HG03135 (cell line): ENCODE data around the gene TBKBP1.

ENCODE experiments used
- ATAC-seq: cut with Tn5 transposase; IDR thresholded peaks from one replicate; pipeline ENCODE4 v1.9.1; 2021; ENCODE audit warnings: mild to moderate bottlenecking, moderate library complexity; ENCODE audit not compliant: unreplicated experiment

TBKBP1 gene

GRCh38 chr17:47713980-47714700 is 20.2 kb downstream of the TBKBP1 start:
- no peak for ATAC-seq

GRCh38 chr17:47714773-47715396 is 20.9 kb downstream of the TBKBP1 start:
- ATAC-seq: no peak

DNA sequence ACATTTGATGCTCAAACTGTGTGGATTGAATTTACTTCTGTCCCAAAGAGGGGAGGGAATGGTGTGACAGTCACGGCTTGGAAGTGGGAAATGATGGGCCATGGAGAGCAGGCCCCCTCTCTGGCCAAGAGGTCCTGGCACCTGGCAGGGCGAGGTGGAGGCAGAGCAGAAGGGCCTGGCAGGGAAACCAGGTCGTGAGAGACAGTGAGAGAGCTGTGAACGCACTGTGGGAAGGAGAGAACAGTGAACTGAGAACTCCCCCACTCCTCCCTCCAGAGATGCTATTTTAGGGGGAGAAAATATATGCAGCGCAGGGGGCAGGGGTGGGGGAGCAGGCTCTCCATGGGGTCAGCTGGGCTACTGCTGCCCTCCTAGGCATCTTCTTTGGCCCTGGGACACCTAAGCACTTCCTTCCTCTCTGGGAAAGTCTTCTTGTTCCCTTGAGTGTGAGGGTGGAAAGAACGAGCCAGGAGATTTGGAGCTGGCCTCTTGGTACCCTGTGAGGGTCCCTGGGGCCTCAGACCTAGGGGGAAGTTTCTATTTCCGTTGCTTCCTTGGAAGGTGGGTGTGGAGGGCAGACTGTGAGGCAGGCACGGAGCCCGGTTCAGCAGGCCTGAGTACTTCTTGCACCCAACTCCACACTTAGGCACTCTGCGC is 21.8 kb downstream of the TBKBP1 start:
- ATAC-seq: no peak

DNA sequence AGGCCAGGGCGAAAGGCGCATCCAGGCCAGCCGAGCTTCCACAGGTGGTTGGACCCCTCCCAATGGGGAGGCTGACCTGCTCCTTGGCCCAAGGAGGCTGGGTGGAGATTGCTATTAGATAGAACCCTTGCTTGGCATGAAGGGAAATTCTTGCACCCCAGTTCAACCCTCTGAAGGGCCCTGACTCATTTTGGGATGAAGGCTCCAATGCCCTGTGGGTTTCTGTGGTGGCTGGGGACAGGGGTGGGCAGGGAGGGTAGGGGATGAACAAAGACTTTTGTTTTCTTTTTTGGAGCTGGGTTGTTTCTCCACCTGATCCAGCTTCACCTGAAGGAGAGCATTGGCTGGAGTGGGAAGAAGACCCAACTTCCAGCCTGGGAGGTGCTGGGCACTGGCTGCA is 22.4 kb downstream of the TBKBP1 start:
- no peak for ATAC-seq

GRCh38 chr17:47717261-47717697 is 23.3 kb downstream of the TBKBP1 start:
- ATAC-seq: no peak

DNA sequence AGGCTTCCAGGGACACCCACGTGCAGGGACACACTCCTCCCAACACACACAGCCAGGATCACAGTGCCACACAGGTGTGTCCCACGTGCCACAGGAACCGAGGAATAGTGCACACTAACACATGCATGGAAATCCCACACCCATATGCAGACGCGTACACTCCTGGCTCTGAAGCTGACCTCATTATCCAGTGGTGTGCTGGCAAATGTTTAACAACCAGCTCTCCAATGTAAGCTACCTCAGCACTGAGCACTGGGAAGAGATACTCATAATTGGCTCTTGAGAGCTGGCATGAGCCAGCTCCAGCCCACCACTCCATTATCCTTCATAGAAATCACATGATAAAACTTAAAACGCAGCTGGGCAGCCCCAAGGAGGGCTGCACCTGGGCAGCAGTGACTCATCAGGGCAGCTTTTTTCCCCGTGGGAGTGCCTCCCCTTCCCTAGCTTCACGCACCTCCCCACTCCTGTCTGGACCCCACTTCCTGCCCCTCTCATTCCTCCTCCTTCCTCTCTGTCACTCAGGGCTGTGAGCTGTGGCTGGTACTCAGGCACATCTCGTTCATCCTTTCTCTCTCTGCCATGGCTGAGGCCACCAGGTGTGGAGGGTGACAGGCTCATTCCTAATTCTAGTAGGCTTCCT is 24.1 kb downstream of the TBKBP1 start:
- no peak for ATAC-seq

GRCh38 chr17:47718634-47719405 is 24.9 kb downstream of the TBKBP1 start:
- ATAC-seq: no peak

GRCh38 chr17:47719411-47720152 is 25.6 kb downstream of the TBKBP1 start:
- no peak for ATAC-seq

DNA sequence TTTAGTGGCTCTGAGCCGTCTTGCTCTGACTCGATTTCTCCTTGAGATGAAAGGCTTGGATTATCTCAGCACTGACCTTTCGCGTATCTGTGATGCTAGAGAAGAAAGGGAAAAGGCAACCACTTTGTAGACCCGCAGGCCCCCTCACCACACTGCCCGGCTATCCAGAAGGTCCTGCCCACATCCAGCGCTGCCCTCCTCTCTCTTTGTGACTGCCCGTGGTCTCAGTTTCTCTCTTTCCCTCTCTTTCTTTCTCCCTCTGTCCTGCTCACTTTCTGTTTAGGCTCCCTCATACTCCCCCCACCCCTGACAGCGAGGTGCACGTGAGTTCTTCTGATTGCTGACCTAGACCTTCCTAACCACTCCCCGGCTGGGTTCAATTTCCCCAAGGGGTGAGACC is 26.2 kb downstream of the TBKBP1 start:
- ATAC-seq: no peak

DNA sequence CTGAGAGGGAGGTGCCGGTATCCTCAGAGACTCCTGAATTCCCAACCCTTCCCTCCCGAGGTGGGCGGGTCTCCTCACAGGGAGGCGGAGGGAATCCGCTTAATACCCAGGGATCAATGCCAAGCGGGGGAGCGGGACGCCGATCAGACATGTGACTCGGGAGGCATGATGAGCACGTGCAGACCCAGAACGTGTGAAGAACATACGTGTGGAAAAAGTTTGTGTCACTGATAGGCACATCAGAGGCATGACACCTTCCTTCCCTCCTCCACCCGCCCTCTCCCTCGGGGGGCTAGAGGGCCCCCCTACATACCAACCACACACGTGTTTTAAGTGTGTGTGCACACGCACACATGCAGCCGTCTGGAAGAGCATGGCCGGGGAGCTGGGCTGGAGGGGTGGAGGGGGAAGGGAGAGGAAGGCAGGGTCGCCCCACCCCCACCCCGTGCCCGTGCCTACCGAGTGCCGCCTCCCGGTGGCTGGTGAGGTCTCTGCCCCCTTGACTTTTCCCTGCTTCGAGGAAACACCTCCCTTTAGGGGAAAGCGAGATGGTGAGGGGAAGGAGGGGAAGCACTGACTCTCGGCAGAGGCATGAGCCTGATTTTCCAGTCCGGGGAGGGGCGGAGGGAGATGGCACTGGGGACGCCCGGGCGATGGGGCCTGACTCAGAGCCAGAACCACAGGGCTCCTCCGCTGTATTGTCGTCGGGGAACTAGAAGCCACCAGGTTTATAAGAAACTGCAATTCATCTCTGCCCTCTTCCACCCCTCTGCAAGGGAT is 27.0 kb downstream of the TBKBP1 start:
- no peak for ATAC-seq

DNA sequence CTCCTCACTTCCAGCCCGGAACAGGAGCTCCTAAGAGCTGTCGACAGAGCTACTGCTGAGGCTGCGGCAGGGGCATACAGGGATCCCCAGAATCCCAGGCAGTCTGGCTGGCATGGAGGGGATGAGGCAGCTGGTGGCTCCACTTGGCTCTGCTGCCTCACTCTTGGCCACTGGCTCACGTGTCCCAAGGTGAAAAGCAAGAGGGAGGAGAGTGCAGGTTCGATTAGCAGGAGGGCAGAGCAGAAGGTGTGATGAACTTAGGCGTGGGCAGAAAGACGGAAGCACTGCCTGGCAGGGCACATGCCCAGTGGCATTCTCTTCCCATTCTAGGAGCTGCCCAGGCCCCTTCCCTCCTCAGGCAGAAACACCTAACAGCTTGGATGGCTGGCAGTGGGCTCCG is 27.8 kb downstream of the TBKBP1 start:
- ATAC-seq: no peak

- no peak for ATAC-seq
Measured at GRCh38 chr17:47724705-47725104, 30.7 kb downstream of the TBKBP1 start.

DNA sequence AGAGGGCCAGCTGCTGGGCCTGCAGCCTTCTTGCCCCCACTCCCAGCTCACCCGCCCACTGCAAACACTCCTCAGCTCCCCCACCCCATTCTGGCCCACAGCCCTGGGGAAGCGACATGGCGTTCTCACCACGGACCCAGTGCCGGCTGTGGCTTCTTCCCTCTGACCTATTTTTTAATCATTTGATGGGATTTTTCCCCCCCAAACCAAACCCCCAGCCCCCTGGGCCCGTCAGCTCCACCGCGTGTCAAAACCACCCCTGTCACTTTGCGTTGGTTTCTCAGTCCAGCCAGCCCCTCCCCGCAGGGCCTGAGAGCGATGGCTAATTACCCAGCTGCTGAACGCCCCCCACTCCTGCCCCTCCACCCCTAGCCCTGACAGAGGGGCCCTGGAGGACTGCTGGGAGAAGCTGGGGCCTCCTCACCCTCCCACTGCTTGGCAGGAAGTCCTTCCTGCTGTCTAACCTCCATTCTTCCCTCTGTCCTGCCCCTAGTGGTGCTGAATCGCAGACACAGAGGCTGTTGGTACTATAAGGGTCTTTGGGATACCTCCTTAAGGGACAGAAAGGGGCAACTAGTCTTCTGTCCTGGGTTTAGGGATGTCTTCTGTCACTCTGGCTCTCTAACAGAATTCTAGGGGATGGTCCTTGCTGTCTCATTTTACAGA is 31.6 kb downstream of the TBKBP1 start:
- ATAC-seq: no peak

DNA sequence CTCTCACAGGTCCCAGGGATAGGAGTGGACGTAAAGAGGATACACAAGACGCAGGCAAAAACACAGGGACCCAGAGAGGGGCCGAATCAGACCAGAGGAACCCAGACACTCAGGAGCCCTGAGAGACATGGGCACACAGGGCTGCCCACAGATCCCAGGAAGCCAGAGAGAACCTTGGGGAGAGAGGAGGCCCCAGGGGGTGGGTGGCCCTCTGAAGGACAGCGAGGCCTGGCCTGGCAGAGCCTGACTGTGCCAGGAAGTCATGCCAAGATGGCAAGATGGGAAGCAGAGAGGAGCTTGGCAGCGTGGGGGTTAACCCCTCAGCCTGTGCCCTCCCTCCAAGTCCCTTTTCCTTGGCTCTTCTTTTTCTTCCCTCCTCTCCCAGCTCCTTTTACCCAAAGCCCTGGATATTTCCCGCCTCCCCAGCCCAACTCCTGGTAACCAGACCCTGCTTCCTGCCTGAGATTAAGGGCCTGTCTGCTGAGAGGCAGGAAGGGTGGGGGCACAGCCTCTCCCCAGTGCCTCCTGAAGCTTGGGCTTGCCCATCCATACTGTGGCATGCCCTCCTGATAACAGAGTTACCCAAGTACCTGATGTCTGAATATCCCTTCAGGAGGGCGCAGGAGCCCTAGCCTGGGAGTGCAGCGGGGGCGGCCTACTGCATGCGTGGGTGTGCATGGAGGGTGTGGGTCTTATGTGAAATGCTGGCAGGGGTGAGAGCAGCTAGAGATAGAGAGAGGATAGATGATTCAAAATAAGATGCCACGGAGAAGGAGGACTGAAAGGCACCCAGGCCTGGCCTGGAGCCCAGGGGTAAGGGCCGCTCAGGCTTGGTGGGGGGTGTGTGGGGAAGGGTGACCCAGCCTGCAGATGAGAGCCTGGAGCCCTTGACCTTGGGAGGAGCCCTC is 33.1 kb downstream of the TBKBP1 start:
- no peak for ATAC-seq

- no peak for ATAC-seq
Measured at GRCh38 chr17:47727704-47728036, 33.7 kb downstream of the TBKBP1 start.

- no peak for ATAC-seq
Measured at GRCh38 chr17:47728214-47728877, 34.4 kb downstream of the TBKBP1 start.

DNA sequence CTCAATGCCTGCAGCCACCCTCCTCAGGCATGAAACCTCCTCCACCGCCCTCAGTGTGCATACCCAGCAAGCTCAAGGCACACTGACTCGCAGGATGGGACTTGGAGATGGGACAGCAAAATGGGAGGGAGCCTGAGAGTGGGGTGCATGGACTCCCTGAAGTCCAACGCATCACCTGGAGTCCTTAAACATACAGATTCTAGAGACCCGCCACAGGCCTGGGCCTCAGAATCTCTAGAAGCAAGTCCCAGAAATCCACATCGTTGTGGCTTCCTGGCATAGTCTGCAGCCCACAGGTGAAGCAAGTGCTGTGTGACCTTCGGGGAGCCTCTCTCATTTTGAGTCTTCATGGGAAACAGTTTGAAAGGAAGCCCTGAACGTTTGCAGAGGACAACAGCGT is 35.5 kb downstream of the TBKBP1 start:
- no peak for ATAC-seq

- ATAC-seq: no peak
Measured at GRCh38 chr17:47730681-47731080, 36.7 kb downstream of the TBKBP1 start.
